Fibroblast of gingiva (primary cell): Measurements from ENCODE around the gene TRMU.
"Not testable (repeated sequence)": the region's sequence is repeated elsewhere in the genome, so short reads cannot be mapped to it uniquely, and the experiment has no call there.

ENCODE experiments used
- DNase-seq: peaks from one replicate; pipeline ENCODE4 v3.0.0-alpha.2; 2011; ENCODE audit warnings: low read depth

Gene TRMU

DNA sequence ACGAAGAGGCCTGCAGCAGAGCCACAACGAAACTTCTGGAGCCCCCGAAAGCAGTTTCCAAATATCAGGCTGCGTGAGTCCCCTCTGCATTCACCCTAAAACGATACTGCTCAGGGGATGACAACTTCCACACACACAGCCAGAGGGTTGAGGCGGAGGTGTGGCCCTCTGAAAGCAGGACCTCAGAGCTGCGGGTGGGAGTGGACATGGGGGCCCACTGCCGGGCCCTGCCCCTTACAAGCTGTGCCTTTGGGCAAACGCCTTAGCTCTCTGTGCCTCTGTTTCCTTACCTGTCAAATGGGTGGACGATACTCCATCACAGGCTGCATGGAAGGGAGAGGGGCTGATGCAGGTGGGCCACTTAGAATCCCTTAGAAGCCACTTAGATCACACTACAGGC, 53.1 kb downstream of the TRMU start:
- no peak for DNase-seq

DNA sequence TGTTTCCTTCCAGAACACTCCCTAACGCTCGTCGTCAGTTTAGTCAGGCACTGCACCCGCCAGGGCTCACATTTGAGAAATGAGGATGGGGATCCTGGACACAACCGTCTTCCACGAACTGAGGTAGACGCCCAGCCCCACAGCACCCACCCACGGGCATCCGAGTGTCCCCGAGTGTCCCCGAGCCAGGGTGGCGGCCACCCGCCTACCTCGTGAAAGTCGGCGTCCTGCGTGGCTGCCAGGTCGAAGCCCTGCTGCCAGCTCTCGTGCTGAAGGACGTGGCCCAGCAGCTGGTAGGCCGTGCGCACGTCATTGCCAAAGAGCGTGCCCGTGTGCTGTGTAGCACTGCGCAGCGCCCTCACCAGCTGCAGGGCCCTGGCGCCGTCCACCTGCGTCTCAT, 53.6 kb downstream of the TRMU start:
- no peak for DNase-seq

DNA sequence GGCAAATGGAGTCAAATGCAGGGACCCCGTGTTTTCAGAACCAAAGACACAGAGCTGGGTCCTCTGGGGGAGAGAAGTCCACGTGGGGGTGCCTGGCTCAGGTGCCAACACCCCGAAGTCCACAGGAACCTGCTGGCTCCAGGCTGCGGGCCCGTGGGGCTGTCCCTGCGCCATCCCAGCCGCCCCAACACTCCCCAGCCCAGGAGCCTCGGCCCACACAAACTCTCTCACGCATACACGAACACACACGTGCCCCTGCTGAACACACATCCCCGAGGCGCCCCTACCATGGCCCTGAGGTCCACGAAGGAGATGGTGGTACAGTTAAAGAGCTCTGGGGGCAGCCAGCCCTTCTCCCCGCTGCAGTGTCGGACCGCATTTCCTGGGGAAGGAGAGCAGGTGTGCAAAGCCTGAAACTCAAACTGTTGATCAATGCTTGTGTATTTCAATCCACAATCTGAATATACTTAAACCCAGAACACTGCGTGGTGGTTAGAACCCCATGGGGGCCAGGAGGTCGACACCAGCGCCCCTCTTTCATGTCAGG, 54.7 kb downstream of the TRMU start:
- no peak for DNase-seq

DNA sequence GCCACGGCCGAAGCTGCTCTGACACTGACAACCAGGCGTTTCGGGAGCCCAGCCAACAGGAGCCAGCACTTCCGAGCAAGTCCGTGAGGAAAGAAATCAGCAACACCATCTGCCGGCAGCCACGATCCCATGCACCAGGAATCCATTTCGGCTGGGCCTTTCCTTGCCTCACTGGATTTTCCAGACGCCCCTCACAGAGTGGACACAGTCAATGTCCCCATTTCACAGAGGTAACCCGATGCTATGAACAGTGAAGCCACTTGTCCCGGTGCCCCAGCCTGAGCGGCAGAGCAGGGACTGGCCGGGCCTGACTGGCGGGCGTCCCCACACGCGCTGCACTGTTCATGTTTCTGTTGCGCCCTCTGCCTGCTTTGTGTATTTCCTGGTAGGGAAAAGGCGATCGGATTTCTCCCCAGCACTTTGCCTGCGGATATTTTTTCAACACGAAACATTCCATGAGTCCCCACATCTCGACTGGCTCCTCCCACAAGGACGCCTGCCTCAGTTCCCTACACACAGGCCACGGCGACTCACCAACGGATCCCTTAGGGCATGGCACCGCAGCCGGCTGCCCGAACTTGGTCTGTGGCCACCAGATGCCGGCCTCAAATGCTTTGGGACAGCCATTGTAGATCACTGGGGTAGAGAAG, 55.3 kb downstream of the TRMU start:
- peak; percentile 80 for DNase-seq

DNA sequence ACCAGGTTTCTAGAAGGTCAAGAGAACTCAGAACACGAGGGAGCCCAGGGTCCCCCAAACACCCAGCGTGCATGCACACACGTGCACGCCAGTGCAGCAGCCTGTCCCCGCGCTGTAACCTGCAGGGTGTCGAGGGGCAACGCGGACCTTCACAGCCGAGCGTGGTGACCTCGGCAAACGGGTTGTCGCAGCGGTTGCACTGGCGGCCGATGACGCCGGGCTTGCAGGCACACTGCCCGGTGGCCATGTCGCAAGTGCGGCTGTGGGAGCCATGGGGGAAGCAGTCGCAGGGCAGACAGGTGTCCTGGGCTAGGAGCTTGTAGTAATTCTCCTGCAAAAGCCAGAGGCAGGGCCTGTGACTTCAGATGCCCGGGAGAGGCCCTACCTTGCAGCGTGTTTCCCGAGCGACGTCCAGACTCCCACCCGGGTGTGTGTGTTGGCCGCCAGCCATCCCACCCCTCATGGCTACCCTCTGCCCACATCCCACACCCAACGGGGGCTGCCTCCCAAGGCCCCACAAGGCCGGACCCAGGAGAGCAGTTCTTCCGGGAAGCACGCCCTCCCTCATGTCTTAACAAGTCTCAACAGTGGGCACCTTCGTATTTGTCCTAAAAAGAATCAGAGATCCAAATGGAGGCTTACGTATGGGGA, 56.1 kb downstream of the TRMU start:
- DNase-seq: no peak

DNA sequence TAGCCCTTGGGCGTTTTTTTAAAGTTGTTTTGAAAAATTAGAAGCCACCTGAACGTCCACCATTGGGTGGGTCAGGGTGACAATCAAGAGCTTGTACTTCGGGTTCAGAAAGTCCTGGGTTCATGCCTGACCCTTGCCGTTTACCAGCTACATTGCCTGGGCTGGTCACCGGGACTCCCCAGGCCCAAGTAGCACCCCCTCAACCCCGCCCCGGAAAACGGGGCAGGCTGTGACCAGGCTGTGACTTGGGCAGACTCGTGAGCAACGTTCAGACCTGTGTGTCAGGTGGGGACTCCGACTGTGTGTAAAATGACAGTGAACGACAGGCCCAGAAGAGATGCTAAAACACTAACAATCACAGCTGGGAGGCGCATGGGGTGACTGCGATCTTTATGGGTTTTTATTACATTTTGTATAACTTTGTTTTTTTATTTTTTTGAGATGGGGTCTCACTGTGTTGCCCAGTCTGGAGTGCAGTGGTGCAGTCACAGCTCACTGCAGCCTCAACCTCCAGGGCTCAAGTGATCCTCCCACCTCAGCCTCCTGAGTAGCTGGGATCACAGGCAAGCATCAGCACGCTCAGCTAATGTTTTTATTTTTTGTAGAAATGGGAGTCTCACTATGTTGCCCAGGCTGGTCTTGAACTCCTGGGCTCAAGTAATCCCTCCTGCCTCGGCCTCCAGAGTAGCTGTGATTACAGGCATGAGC, 56.8 kb downstream of the TRMU start:
- no peak for DNase-seq

DNA sequence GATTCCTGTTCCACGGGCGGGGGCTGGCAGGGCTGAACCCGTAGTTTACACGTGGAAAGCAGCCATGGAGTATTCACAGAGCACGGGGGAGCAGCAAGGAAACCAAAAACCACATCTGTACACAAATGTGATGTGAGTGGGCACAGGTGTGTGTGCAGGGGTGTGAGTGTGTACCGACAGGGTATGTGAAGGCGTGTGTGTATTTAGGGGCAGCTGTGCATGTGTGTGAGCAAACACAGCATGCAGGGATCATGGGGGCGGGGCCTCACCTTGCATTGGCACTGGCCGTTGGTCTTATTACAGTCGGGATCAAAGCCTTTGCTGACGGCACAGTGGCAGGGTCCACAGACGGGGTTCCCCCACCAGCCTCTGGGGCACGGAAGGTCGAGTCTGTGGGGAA, 58.4 kb downstream of the TRMU start:
- no peak for DNase-seq

DNA sequence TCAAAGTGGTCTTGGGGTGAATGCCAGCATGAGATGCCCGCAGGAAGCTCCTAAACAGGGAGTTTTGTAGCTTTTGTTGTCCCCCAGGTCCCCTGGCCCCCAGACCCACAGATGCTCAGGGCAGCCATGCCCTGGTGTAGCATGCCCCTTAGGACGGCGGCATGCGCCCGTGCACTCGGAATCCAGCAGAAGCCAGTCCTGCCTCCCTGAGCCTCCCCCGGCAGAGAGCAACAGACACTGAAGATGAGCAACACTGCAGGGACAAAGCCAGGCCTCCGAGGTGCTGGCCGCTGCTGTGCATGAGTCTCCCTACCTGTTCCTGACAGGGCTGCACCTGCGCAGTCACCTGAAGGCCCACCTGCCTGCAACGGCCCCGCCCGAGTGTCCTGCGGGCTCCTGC, 59.1 kb downstream of the TRMU start:
- no peak for DNase-seq

DNA sequence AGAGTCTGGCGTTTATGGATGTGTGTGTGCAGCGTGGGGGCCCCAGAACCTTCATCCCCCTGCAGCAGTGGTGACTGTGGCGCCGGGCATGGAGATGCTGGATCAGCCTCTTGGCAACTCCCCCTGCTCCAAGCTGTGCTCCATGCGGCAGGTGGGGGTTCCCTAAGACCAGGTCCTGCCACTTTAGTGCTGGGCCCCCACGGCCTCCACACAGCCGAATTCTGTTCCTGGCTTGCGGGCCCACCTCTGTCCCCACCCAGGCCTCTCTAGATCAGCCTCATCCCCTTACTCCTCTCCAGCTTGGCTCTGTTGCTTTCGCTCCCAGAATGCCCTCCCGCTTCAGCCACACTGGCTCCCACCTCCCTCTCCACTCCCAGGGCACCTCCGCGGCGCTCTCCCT, 59.6 kb downstream of the TRMU start:
- no peak for DNase-seq

DNA sequence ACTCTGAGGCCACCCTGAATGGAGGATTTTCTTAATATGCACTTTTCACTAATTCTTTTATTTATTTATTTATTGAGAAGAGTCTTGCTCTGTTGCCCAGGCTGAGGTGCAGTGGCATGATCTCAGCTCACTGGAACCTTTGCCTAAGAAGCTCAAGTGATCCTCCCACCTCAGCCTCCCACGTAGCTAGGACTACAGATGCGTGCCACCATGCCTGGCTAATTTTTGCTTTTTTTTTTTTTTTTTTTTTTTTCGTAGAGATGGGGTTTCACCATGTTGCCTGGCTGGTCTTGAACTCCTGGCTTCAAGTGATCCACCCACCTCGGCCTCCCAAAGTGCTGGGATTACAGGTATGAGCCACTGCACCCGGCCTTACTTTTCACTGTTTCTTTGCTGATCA, 61.5 kb downstream of the TRMU start:
- DNase-seq: not testable (repeated sequence)

DNA sequence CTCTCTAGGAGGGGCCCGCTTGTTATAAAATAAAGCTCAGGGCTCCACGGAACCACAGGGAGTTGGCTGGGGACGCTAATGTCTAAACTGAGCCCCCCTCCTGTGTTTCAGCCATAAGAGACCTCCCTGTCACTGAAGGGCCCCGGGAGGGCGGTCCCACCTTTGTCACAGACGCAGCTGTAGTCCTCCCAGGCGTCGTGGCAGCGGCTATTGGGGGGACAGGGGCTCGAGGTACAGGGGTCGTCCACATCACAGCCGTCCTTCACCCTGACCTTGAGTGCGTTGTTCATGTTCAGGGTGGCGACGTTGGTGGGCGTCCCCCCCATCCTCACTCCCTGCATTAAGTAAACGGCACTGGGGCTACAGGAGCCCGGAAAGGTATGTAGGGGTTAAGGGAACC, 62.0 kb downstream of the TRMU start:
- DNase-seq: no peak

DNA sequence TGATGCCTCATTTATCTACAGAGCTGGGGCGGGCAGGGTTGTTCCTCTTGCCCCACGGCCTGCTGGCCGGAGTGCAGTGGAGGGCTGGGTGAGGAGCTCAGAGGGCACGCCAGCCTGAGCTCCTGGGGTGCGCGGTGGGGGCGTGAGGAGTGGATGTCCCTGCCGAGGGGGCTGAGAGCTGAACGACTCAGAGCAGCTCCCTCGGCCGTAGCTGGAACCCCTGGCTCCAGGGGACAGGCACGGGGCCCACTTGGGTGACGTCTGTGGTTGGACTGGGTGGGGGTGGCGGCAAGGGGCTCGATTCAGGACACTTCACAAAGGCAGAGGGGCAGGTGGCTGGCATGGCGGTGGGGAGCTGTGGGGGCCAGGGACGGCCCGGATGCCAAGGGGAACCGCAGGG, 62.4 kb downstream of the TRMU start:
- no peak for DNase-seq

DNA sequence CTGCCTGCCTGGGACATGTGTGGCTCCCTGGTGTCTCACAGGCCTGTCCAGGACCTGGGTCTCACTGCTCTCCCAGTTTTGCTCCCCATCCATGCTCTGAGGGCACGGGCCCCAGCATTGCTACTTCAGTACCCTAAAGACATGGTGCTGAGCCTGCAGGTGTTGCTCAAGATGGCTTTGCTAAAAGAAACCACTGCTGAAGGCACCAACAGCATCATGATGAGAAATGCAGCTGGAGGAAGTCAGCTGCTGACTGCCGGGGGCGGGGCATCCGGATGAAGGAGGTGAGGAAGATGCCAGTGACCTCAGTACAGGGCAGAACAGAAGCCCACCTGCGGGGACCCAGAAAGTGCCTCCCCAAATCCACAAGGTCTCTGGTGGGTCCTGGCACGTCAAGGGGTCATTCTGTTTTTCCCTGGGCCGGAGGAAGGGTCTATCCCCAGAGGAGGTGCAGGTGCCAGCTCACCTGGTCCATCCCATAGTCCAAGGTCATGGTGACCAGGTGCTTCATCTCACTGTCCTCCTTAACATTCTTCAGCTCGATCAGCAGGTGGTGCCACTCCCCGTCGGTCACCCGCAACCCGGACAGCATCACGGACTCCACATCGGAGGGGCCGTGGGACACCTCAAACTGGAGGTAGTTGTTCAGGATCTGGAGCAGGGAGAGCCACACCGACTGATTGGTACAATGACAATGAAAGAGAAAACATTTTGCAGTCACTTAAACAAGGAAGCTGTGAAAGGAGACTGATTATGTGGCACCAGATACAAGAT, 63.9 kb downstream of the TRMU start:
- DNase-seq: no peak

DNA sequence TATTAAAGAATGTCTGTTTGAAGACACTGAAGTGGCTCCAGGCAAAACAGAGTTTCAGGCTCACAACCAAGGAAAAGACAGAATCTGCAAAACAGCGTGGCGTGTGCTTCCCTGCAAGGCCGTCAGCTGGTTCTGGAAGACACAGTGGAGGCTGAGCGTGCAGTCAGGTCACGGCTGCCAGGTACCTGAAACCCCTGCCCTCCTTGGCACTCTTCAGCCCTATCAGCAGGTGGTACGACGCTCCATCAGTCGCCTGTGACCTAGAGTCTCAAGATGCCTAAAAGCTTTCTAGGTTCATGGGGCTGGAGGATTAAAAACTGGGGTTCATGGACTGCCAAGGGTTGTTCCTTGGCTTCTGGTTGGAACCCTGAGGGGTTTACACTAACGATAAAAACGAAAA, 65.9 kb downstream of the TRMU start:
- no peak for DNase-seq

DNA sequence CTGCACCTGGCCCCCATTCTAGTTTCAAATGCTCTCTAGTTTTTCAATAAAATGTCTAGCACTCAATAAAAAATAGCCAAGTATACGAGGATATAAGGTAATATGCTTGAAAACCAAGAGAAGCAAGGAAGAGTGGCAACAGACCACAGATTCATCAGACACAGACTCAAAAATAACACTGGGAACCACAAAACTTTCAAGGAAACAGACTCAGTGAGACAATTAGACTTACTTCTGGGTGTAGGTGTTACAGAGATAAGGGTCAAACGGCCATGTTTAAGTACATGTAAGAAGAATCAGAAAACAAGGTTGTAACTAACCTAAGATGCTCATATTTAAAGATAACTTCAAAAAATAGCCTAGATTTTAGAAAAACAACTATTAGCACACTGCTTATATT, 67.0 kb downstream of the TRMU start:
- DNase-seq: no peak

DNA sequence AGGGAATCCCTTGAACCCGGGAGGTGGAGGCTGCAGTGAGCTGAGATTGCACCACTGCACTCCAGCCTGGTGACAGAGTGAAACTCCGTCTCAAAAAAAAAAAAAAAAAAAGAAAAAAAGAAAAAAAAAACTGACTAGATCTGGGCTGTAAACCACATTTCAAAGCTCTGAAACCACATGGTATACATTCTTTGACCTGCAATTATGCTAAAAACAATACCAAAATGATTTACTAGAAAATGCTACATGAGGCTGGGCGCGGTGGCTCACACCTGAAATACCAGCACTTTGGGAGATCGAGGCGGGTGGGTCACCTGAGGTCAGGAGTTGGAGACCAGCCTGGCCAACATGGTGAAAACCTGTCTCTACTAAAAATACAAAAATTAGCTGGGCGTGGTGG, 68.4 kb downstream of the TRMU start:
- DNase-seq: not testable (repeated sequence)

DNA sequence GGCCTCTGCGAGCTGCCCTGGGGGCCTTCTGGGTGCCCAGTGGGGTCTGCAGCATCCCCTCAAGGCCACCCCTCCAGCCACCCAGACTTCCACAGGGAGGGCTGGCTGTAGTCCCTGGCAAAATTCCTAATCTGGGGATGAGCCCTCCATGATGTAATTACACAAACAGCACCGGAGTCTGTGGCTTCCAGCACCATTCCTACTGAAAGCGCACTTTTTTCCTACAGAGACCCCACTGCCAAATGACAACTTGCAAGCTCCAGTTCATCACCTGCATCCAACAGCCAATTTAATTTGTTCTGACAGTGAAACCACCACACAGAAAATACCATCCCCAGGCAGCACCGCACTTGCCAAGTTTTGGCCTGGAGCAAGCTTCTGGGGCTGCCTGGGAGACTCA, 70.4 kb downstream of the TRMU start:
- no peak for DNase-seq

DNA sequence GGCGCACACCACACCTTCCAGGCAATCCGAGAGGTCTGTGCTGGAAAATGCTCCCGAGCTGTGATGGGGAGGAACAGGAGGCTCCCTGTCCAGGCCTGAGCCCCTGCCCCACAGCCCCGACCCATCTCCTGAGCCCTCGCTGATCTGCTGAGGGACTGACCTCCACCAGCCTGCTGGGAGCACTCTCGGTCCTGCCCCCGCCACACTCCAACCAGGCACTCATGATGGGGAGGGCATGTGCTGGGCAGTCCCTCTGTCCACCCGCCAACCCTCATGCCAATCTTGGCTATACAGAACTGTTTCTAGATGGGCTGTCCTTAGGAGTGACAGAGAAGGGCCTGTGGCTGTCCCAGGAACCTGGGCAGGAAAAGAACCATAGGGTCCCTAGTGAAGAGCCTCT, 70.8 kb downstream of the TRMU start:
- no peak for DNase-seq

DNA sequence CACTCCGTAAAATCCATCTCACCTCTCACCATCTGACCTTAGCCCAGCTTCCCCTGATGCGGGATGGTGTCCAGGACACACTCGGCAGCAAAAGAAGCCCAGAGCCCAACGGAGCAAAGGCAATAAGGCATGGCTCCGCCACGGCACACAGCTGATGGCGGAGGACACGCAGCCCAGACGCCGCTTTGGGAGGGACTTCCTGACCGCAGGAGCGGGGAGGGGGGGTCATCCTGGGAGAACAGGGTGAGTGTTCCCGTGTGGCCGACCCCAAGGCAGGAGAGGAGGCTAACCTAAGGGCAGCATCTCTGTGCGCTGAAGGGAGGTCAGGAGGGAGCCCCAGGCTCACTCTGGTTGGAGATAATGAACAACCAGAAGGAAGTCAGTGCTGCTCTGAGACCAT, 71.3 kb downstream of the TRMU start:
- DNase-seq: no peak
